ENCODE results near the gene MCM3.

The MCM3 gene

DNA sequence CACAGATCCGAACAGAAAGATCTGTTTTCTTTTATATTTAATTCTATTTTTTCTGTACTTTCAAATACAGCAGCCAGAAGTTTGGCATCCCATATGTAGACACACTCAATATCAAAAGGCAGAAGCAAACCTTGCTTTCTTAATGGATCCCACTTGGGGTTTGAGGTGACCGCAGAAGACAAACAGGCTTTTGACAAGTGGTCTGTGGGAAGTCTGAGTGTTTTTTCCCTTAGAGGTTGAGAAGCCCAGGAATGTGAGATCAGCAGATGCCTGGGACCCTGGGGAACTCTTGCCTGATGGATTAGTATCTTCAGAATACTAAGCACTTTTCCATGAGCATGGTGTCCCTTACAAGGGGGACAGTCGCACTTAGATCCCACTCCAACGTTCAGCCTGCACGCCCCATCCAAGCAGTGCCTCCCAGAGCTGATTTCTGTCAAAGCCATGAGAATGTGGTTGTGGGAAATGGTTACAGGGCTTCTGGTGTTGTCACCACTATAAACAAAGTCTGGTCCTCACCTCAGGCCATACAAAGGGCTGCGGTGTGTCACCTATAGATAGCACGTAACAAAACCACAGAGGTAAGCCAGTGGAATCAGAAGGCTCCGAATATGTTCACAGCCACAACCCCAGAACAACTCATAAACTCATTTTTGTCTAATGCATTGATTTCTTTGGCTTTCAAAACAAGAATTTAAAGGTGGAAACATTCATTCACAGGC, 53.0 kb downstream of the MCM3 start:
- H3K27me3 ChIP-seq (ENCODE audit: insufficient read depth, low read length, poor library complexity, severe bottlenecking) = no peaks in the 10 kb centered on the region
- TF ChIP-seq EZH2phosphoT487 (IDR thresholded peaks at IDR 0.05; ENCODE audit: borderline replicate concordance) = no peak
- TF ChIP-seq, protein P1, sequence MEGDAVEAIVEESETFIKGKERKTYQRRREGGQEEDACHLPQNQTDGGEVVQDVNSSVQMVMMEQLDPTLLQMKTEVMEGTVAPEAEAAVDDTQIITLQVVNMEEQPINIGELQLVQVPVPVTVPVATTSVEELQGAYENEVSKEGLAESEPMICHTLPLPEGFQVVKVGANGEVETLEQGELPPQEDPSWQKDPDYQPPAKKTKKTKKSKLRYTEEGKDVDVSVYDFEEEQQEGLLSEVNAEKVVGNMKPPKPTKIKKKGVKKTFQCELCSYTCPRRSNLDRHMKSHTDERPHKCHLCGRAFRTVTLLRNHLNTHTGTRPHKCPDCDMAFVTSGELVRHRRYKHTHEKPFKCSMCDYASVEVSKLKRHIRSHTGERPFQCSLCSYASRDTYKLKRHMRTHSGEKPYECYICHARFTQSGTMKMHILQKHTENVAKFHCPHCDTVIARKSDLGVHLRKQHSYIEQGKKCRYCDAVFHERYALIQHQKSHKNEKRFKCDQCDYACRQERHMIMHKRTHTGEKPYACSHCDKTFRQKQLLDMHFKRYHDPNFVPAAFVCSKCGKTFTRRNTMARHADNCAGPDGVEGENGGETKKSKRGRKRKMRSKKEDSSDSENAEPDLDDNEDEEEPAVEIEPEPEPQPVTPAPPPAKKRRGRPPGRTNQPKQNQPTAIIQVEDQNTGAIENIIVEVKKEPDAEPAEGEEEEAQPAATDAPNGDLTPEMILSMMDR (conservative IDR thresholded peaks at IDR 0.05; ENCODE audit: low read length) = no peak
- no peak overlapping the region for H2AFZ ChIP-seq (ENCODE audit: low read length)
- H3K79me2 ChIP-seq (ENCODE audit: insufficient read depth, low read length) = no peaks in the 10 kb centered on the region
- H3K4me1 ChIP-seq (ENCODE audit: insufficient read depth, low read length, poor library complexity, severe bottlenecking) = peaks cover 19% of the 10 kb centered on the region
- no peaks in the 10 kb centered on the region for H4K20me1 ChIP-seq (ENCODE audit: insufficient read depth, low read length, poor library complexity, severe bottlenecking)
- H3F3A ChIP-seq (ENCODE audit: low read depth) = no peaks in the 10 kb centered on the region
- no peak overlapping the region for H3K9ac ChIP-seq (ENCODE audit: low read depth, low read length, poor library complexity, severe bottlenecking)
- no peaks in the 10 kb centered on the region for H3K36me3 ChIP-seq (ENCODE audit: insufficient read depth, low read length)
- no peaks in the 10 kb centered on the region for H3K9me2 ChIP-seq (replicated peaks; ENCODE audit: low read depth, low read length)
- no peak overlapping the region for H3K4me2 ChIP-seq (ENCODE audit: low read depth, low read length, poor library complexity, severe bottlenecking)
- H3K4me3 ChIP-seq (ENCODE audit: low read length, poor library complexity, severe bottlenecking) = no peak overlapping the region
- H3K9me3 ChIP-seq (ENCODE audit: insufficient read depth, low read depth, low read length) = no peaks in the 10 kb centered on the region

DNA sequence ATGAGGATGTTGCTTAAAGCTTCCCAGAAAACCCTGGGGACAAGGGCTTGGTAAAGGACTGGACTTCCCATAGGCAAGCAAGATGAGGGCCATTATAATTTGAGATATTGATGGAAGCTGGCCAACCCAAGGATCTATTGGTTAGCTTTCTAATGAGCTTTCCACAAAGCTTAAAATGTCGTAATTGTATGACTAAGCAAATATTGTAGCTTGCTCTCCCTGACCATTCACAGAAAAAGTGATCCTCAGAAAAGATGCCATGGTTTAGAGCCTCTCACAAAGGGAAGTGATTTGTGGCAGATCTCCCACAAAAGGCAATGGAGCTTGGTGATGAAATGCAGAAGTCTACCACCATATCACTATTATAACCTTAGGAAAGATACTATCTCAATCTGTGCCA, 53.9 kb downstream of the MCM3 start:
- Histone ChIP-seq H3K79me2 (ENCODE audit: insufficient read depth, low read length) (no peaks in the 10 kb centered on the region), H3K4me1 (ENCODE audit: insufficient read depth, low read length, poor library complexity, severe bottlenecking) (peaks cover 19% of the 10 kb centered on the region), H3K27me3 (ENCODE audit: insufficient read depth, low read length, poor library complexity, severe bottlenecking) (no peaks in the 10 kb centered on the region), H3K4me3 (ENCODE audit: low read length, poor library complexity, severe bottlenecking) (no peak overlapping the region), H2AFZ (ENCODE audit: low read length) (no peak overlapping the region), H4K20me1 (ENCODE audit: insufficient read depth, low read length, poor library complexity, severe bottlenecking) (no peaks in the 10 kb centered on the region), H3K9me2 (replicated peaks; ENCODE audit: low read depth, low read length) (no peaks in the 10 kb centered on the region), H3K9ac (ENCODE audit: low read depth, low read length, poor library complexity, severe bottlenecking) (no peak overlapping the region), H3K4me2 (ENCODE audit: low read depth, low read length, poor library complexity, severe bottlenecking) (no peak overlapping the region), H3K36me3 (ENCODE audit: insufficient read depth, low read length) (no peaks in the 10 kb centered on the region), H3F3A (ENCODE audit: low read depth) (no peaks in the 10 kb centered on the region), H3K9me3 (ENCODE audit: insufficient read depth, low read depth, low read length) (no peaks in the 10 kb centered on the region)
- TF ChIP-seq, protein P1 (conservative IDR thresholded peaks at IDR 0.05; ENCODE audit: low read length) = no peak
- no peak for TF ChIP-seq EZH2phosphoT487 (IDR thresholded peaks at IDR 0.05; ENCODE audit: borderline replicate concordance)

DNA sequence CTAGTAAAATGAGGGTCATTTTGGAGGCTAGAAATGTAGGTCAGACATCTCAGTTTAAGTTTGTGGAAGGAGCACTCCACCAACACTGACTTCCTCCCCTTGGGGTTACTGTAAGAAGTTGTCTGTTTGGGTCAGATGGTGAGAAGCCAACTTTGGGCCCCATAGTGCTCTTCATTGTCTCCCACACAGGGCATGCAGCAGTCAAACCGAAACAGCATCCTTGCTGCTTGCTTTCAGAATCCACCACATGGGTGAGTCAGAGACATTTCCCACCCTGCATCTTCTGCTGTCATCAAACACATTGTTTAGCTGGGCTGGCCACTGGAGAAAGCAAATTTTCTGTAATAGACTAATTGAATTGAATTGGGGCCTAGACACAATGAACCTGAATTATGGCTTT, 57.0 kb downstream of the MCM3 start:
- no peaks in the 10 kb centered on the region for H3K9me2 ChIP-seq (replicated peaks; ENCODE audit: low read depth, low read length)
- H3F3A ChIP-seq (ENCODE audit: low read depth) = no peaks in the 10 kb centered on the region
- H3K36me3 ChIP-seq (ENCODE audit: insufficient read depth, low read length) = no peaks in the 10 kb centered on the region
- H3K9ac ChIP-seq (ENCODE audit: low read depth, low read length, poor library complexity, severe bottlenecking) = no peak overlapping the region
- H3K4me3 ChIP-seq (ENCODE audit: low read length, poor library complexity, severe bottlenecking) = no peak overlapping the region
- peaks cover 19% of the 10 kb centered on the region for H3K4me1 ChIP-seq (ENCODE audit: insufficient read depth, low read length, poor library complexity, severe bottlenecking)
- H3K79me2 ChIP-seq (ENCODE audit: insufficient read depth, low read length) = no peaks in the 10 kb centered on the region
- no peaks in the 10 kb centered on the region for H3K9me3 ChIP-seq (ENCODE audit: insufficient read depth, low read depth, low read length)
- H3K4me2 ChIP-seq (ENCODE audit: low read depth, low read length, poor library complexity, severe bottlenecking) = no peak overlapping the region
- H4K20me1 ChIP-seq (ENCODE audit: insufficient read depth, low read length, poor library complexity, severe bottlenecking) = no peaks in the 10 kb centered on the region
- no peak overlapping the region for H2AFZ ChIP-seq (ENCODE audit: low read length)
- no peaks in the 10 kb centered on the region for H3K27me3 ChIP-seq (ENCODE audit: insufficient read depth, low read length, poor library complexity, severe bottlenecking)
- TF ChIP-seq, protein P1 (conservative IDR thresholded peaks at IDR 0.05; ENCODE audit: low read length) = no peak
- no peak for TF ChIP-seq EZH2phosphoT487 (IDR thresholded peaks at IDR 0.05; ENCODE audit: borderline replicate concordance)

All from Loucy (cell line).